GM18873 (cell line): ENCODE data around the gene UGT1A5.
"Not testable (repeated sequence)": the region's sequence is repeated elsewhere in the genome, so short reads cannot be mapped to it uniquely, and the experiment has no call there.

Experiments
- ATAC-seq: cut with Tn5 transposase; IDR thresholded peaks from one replicate; pipeline ENCODE4 v1.9.1; 2021; ENCODE audit warnings: mild to moderate bottlenecking, moderate library complexity, moderate number of reproducible peaks; ENCODE audit not compliant: unreplicated experiment, low FRiP score

The UGT1A5 gene

DNA sequence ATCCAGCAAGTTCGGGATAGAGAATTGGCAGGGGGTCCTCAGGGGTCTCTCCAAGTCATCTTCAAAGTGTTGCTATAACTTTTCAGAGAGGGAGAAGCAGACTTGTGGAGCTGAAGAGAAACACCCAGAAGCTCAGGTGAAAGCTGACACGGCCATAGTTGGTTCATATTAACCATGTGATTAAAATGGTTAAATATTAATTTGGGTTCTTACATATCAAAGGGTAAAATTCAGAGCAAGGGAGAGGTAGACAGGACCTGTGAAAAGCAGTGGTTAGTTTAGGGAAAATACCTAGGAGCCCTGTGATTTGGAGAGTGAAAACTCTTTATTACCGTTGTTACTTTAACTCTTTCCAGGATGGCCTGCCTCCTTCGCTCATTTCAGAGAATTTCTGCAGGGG lies 20.1 kb upstream of the UGT1A5 start, which contains the start of gene UGT1A6:
TSS of gene UGT1A6 (plus strand) at position 243 of the 400 bp plus-strand sequence. CDS start at position 358, 115 bp downstream.
- ATAC-seq: no peak

DNA sequence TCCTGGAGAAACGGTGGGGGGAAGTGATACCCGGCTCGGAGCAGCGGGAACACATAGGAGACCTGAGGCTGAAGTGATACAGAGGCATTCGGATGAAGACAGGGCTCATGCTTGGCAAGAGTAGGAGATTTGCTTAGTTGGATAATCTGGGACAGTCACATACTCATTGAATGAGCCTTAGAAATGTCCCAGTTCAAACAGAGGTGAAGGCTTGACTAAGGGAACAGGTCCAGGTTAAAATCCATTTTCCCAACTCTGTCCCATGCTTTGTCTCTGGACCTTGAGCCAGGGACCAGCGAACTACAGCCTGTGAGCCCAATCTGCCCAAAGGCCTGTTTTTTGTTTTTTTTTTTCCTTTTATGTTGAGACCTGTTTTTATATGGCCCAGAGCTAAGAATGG lies 18.7 kb upstream of the UGT1A5 start:
- ATAC-seq: no peak

DNA sequence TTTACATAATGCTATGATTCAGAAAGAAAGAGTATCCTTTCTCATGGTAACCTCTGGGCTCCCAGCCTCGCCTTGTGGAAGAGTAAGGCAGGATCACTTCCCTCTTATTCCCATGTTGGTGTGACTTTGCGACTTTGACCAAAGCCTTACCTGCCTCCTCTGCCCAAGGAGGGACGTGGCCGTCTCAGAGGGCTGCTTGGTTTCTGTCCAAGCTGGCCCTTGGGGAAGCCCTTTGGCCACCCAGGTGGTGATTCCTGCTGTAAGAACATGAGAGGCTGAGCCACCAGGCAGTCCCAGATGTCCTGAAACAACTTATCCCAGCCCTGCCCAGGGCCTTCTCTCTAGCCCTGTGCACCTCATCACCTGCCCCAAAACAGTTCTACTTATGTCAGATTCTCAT lies 14.0 kb upstream of the UGT1A5 start:
- no peak for ATAC-seq

DNA sequence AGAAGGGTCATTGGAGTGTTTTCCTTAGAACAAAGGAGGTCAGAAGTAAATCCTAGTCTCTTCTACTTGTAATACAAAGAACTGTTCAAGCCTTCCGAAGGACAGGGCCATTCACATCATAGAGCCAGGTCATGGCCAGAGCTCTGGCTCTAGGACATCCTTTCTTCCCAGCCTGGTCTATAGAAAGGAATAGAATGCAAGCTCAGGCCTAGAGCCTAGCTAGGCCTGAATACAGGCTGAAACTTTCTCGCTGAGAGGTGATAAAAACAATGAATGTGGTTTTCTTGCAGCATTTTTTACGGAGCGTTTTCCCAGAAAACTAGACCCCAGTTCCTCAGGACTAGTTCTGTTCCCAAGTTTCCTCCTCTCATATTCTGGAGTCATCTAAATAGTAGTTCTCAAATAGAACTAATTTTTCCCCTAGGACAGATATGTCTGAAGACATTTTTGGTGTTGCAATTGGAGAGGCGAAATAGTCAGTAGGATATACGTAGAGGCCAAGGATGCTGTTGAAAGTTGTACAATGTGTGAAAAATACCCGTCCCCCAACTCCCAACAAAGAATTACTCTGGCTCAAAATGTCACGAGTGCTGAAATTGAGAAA lies 13.2 kb upstream of the UGT1A5 start:
- no peak for ATAC-seq

DNA sequence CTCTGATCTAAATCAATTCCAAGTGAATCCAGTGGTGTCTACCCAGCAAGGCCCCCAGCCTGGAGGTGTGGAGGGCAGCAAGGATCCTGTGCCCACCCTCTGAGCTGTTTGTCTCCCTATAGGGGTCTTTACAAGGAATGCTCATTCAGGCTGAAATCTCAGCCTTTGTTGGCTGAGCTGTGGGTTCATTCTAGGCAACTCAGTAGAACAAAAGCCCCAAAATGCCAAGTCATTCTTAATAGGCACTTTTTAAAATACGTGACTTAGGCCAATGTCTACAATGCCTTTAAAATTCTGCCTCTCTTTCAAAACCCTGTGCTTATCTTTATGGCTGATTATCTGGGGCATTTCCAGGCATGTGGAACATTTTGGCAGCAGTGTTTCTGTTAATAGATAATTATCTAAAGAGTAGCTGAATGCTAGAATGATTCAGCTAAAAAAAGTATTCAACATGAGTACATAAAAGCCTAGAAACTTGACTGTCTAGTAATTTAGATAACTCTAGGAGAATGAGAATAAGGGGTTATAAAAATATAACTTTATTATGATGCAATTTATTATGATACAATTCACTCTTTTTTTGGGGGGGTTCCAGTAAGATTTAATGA lies 12.6 kb upstream of the UGT1A5 start:
- ATAC-seq: no peak

DNA sequence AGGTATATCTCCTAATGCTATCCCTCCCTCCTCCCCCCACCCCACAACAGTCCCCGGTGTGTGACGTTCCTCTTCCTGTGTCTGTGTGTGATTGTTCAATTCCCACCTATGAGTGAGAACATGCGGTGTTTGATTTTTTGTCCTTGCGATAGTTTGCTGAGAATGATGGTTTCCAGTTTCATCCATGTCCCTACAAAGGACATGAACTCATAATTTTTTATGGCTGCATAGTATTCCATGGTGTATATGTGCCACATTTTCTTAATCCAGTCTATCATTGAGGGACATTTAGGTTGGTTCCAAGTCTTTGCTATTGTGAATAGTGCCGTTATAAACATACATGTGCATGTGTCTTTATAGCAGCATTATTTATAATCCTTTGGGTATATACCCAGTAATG lies 11.9 kb upstream of the UGT1A5 start:
- ATAC-seq: not testable (repeated sequence)

DNA sequence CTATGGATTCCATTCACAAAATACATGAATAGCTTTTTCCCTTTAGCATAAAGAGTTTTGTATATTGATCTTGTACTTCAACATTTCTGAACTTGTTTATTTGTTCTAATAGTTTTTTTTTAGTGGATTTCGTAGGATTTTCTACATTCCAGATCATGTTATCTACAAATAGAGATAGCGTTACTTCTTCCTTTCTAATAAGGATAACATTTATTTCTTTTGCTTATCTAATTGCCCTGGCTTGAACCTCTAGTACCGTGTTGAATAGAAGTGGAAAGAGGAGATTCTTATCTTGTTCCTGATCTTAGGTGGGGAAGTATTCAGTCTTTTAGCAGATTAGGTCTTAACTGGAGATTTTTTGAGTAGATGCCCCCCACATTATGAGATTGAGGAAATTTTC lies 10.5 kb upstream of the UGT1A5 start:
- no peak for ATAC-seq

DNA sequence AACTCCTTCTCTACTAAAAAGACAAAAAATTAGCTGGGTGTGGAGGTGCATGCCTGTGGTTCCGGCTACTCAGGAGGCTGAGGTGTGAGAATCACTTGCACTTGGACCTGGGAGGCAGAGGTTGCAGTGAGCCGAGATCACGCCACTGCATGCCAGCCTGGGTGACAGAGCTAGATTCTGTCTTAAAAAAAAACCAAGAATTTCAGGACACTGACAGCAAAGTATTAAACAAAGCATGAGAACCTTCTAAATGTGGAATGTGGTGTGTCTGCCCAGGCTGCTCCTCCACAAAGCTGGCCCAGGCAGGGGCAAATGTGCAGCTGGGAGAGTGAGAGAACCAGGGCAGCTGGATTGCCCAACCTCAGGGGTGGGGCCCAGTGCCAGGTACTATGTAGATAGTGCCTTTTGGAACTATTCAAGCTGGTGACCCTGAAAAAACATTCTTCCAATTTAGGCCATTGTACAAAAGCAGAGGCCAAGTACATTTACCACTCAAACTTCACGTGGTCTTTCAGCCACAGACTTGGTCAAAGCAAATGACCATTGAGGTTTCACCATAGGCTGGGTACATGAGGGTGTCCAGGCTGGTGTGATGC lies 6.7 kb upstream of the UGT1A5 start:
- ATAC-seq: no peak

DNA sequence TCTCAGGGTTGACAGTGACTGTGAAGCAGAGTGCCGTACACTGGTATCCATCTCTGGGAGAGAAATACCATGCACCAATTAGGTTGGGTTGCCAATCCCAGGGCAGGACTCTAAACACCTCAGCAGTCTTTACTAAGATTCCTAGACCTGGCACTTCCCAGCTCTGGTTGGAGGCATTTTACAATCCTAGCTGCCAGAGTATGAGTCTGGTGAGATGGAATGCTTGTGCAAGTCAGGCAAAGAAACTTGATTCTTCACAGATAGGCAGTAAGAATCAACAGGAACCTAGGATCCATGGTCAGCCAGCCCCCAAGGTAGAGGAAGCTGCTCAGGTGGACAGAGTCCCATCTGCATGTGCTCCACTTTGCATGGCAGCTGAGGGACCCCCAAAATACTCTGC lies 6.0 kb upstream of the UGT1A5 start:
- no peak for ATAC-seq

DNA sequence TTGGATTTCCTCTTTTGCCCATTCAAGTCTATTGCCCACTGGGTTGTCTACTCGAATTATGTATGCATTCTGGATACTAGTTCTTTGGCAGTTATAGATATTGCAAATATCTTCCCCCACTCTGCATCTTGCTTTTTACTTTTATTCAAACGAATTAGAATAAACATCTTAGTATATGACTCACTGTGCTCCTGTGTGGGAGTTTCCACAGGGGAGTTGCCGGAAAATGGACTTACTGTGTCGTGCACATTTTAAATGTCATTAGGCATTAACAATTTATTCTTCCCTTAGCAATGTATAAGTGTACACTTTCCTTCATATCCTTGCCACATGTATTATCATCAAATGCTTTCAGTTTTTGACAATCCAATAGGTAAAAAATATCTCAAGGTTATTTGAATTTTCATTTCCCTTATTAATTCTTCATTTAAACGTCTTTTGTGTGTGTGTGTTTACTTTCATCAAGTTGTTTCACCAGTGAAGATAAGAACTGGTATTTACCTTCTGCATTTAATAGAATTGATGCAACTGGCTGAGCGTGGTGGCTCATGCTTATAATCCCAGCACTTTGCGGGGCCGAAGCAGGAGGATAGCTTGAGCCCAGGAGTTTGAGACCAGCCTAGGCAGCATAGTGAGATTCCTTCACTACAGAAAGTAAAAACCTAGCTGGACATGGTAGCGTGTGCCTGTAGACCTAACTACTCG lies 4.6 kb upstream of the UGT1A5 start:
- ATAC-seq: no peak

DNA sequence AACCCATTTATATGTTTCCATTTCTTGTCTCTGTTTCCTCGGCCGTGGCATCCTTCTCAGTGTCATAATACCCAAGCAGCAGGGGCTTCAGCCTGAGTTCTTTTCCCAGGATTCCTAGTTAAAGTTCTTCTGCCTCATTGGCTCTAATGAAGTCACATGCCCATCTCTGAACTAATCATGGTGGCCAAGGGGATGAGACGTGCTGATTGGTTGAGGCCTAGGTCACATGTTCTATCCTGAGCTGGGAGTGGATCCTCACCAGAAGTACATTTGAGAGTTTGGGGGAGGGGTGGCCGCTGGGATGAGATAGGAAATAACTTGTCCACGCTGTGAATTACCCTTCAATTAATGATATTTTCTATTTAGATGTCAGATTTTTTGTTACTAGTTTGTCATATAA lies 3.8 kb upstream of the UGT1A5 start:
- no peak for ATAC-seq

DNA sequence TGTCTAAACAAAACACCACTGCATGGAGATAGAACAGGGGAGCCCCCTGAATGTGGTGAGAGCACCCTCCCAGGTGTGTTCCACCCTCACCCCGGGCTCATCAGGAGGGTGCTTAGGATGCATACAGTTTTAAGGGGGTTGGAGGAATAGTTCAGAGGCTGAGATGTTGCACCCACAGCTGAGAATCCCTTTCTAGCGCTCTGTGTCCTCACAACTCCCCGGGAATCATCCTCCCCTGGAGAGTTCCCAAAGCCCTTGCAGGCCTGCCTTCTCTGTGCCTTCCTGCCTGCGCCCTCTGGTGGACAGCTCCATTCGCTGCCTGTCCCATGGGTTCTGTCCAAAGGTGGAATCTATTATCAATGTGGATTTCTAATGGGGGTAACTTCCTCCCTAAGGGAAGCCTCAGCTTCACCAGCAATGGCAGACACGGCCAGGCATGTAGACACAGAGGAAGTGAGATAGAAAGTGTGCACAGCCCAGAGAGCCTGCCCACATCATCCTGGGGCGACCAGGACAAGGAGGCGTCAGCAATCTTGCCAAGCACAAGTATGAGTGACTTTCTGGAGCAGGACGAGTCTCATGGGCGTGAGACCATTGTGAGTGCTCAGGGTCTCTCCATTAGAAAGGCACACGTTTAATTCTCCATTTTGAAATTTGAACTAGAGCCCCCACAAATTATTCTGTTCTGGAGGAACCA lies 1.2 kb upstream of the UGT1A5 start:
- ATAC-seq: no peak

DNA sequence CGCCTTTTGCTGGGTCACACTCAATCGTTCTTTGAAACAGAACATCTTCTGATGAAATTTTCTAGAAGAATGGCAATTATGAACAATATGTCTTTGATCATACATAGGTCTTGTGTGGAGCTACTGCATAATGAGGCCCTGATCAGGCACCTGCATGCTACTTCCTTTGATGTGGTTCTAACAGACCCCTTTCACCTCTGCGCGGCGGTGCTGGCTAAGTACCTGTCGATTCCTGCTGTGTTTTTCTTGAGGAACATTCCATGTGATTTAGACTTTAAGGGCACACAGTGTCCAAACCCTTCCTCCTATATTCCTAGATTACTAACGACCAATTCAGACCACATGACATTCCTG lies 532 bp downstream of the UGT1A5 start:
- no peak for ATAC-seq

DNA sequence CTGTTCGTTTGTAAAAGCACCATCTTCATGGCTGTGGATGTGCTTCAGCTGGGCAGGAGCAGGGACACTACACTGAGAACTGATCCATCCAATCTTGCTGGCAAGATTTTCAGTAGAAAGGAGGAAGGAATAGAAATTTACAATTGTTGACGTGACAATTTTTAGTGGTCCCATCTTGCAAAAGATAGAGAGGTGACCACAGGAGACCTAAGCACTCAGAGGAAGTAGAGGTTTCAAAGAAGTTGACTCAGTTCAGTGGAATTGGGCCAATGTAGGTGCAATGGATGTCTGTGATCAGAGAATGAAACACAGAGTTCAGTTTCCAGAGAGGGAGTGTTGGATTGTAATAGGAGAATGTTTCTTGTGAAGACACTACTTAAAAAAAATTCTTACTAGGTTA lies 1.4 kb downstream of the UGT1A5 start:
- ATAC-seq: no peak

DNA sequence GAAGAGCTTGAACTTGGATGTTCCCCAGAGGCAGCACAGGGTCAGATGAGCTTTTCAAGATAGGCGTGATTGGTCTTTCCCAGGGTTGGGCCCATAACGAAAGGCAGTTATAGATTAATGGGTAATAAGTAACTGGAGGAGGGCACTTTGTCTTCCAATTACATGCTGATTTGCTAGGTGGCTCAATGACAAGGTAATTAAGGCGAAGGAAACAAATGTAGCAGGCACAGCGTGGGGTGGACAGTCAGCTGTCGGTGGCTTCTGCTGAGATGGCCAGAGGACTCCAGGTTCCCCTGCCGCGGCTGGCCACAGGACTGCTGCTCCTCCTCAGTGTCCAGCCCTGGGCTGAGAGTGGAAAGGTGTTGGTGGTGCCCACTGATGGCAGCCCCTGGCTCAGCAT lies 5.8 kb downstream of the UGT1A5 start, which contains the start of gene UGT1A4:
TSS of gene UGT1A4 (plus strand) at position 185 of the 400 bp plus-strand sequence. CDS start at position 270, 85 bp downstream.
- no peak for ATAC-seq

DNA sequence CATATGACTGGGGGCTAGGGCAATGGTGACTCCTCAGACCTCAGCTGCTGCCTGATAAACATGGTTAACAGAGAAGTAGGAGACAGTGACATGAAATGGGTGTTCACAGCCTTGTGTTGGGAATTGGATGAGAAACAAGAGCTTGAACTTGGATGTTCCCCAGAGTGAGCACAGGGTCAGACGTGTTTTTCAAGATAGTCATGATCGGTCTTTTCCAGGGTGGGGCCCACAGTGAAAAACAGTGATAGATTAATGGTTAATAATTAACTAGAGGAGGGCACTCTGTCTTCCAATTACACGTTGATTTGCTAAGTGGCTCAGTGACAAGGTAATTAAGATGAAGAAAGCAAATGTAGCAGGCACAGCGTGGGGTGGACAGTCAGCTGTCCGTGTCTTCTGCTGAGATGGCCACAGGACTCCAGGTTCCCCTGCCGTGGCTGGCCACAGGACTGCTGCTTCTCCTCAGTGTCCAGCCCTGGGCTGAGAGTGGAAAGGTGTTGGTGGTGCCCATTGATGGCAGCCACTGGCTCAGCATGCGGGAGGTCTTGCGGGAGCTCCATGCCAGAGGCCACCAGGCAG lies 16.1 kb downstream of the UGT1A5 start, which contains the start of gene UGT1A3:
TSS of gene UGT1A3 (plus strand) at position 320 of the 579 bp plus-strand sequence. CDS start at position 405, 85 bp downstream.
- no peak for ATAC-seq

DNA sequence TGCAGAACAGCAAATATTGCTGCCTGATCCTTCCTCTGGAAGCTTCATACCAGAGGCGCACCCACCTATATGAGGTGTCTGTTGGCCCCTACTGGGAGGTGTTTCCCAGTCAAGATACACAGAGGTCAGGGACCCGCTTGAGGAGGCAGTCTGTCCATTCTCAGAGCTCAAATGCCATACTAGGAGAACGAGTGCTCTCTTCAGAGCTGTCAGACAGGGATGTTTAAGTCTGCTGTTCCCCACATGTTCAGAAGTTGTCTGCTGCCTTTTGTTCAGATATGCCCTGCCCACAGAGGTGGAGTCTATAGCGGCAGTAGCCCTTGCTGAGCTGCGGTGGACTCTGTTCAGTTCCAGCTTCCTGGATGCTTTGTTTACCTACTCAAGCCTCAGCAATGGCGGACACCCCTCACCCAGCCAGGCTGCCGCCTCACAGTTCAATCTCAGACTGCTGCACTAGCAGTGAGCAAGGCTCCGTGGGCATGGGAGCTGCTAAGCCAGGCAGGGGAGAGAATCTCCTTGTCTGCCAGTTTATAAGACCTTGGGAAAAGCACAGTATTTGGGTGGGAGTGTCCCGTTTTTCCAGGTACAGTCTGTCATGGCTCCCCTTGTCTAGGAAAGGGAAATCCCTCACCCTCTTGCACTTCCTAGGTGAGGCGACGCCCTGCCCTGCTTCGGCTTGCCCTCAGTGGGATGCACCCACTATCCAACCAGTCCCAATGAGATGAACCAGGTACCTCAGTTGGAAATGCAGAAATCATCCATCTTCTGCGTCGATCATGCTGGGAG lies 24.4 kb downstream of the UGT1A5 start:
- ATAC-seq: not testable (repeated sequence)

DNA sequence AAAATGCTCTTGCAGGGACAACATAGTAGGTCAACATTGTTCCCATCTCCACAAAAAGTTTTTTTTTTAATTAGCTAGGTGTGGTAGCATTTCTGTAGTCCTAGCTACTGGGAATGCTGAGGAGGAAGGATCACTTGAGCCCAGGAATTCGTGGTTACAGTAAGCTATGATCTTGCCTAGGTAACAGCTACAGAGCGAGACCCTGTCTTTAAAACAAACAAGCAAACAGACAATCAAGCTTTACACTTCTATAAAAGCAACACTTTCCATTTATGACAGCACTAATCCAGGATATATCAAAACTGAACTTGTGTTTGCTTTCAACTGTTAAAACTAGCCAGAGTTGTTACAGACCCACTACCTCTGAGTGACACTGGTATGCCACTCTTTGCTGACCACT lies 28.2 kb downstream of the UGT1A5 start:
- ATAC-seq: no peak

DNA sequence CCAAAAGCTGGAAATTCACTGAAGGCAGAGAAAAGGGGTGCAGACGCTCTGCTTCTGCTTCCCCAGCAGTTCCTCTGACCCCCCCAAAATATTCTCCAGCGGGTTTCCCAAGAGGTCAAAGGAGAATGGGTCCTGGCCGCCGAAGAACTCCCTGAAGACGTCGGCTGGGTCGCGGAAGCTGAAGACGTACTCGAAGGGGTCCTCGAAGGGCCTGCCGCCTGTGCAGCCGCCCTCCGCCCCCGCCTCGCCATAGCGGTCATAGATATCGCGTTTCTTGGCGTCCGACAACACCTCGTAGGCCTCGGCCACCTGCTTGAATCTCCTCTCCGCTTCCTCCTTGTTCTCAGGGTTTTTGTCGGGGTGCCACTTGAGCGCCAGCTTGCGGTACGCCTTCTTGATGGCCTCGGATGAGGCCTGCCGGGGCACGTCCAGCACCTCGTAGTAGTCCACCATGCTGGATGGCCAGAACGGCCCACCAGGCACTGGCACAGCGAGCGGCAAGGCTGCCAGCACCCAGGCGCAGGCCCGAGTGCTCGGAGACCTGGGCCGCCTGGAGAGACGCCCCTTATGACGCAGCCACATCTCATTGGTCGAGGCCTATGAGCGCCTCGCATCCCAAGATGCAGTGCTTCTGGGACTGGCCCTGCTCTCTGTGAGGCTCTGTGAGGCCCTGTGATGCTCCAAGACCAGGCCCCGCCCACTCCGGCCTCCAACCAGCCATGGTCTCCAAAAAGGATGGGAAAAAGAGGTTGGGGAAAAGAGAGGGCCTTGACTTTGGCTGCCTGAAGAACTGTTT lies 31.0 kb downstream of the UGT1A5 start:
- ATAC-seq: no peak
